Glutamatergic neuron (in vitro differentiated cells): ENCODE measurements around the gene HNRNPL. TPM values are rescaled to one million over a fixed set of nuclear protein-coding genes. Genes with fewer than 3 reads are reported as not detected.

ENCODE experiments used
- DNase-seq: peaks from one replicate; pipeline ENCODE4 v3.0.0; 2022
- H3K27ac Mint-ChIP-seq: one replicate; pipeline ENCODE4 v1.8.0; 2020; ENCODE audit warnings: mild to moderate bottlenecking, mixed read lengths, inconsistent platforms; ENCODE audit not compliant: unreplicated experiment
- H3K27me3 Mint-ChIP-seq: one replicate; pipeline ENCODE4 v1.8.0; 2020; ENCODE audit warnings: mild to moderate bottlenecking, moderate library complexity, mixed read lengths, inconsistent platforms; ENCODE audit not compliant: unreplicated experiment
- H3K36me3 Mint-ChIP-seq: one replicate; pipeline ENCODE4 v1.8.0; 2020; ENCODE audit warnings: mild to moderate bottlenecking, mixed read lengths, inconsistent platforms; ENCODE audit not compliant: unreplicated experiment
- H3K4me1 Mint-ChIP-seq: one replicate; pipeline ENCODE4 v1.8.0; 2020; ENCODE audit warnings: mild to moderate bottlenecking, low read depth, mixed read lengths, inconsistent platforms; ENCODE audit not compliant: unreplicated experiment
- H3K4me3 Mint-ChIP-seq: one replicate; pipeline ENCODE4 v1.8.0; 2020; ENCODE audit warnings: mild to moderate bottlenecking, mixed read lengths, inconsistent platforms; ENCODE audit not compliant: unreplicated experiment
- H3K9me3 Mint-ChIP-seq: one replicate; pipeline ENCODE4 v1.8.0; 2020; ENCODE audit warnings: mild to moderate bottlenecking, moderate library complexity, mixed read lengths, inconsistent platforms; ENCODE audit not compliant: unreplicated experiment
- CTCF ChIP-seq: fragments of 200-600 bp; sonication (generic); IDR thresholded peaks from one replicate; pipeline ENCODE4 v1.5.0; 2021; ENCODE audit not compliant: partially characterized antibody, unreplicated experiment
- long read RNA-seq: library from polyadenylated mRNA; unstranded; transcript quantifications from one replicate; pipeline ENCODE4 v2.0.0, GENCODE V29; 2020; ENCODE audit not compliant: unreplicated experiment
- total RNA-seq: library from RNA; stranded (reverse); fragmentation: NEBNext Ultra II Directional; extraction: Animal tissue kit (Norgen Biotek cat#: 25700); gene quantifications from one replicate; pipeline ENCODE4 v1.2.1, GENCODE V29; 2021; ENCODE audit not compliant: unreplicated experiment

Gene HNRNPL
- 371 TPM for total RNA-seq
- long read RNA-seq, partial matches to known transcripts, result 2 of 4 reads
- long read RNA-seq, other reads (novel, unspliced or antisense), result 2 of 4 reads

- H3K27ac Mint-ChIP-seq, result peak within 1 kb of the TSS; percentile 90
- peaks cover 24% of the 10 kb centered on the region for H3K9me3 Mint-ChIP-seq
- TF ChIP-seq CTCF, result peak; percentile 94
- peak within 1 kb of the TSS; percentile 95 for H3K4me3 Mint-ChIP-seq
- peaks cover 24% of the 10 kb centered on the region for H3K27me3 Mint-ChIP-seq
- DNase-seq, result peak; percentile 99
- peaks cover 12% of the 10 kb centered on the region for H3K4me1 Mint-ChIP-seq
- H3K36me3 Mint-ChIP-seq, result no peaks in the 10 kb centered on the region
Measured at GRCh38 chr19:38849860-38850435, at the start of gene HNRNPL. HNRNPL (minus strand) TSS chr19:38849986; CDS start chr19:38849966, 20 bp downstream.

GRCh38 chr19:38898788-38899446 lies 49.1 kb upstream of the HNRNPL start:
- peak overlapping the region; percentile 45 for H3K27ac Mint-ChIP-seq
- no peak for DNase-seq
- TF ChIP-seq CTCF, result no peak

GRCh38 chr19:38894968-38895367 lies 45.2 kb upstream of the HNRNPL start:
- Mint-ChIP-seq H3K27me3 (peaks cover 4% of the 10 kb centered on the region), H3K4me1 (peaks cover 12% of the 10 kb centered on the region), H3K36me3 (no peaks in the 10 kb centered on the region), H3K27ac (no peak overlapping the region), H3K9me3 (peaks cover 6% of the 10 kb centered on the region), H3K4me3 (no peak overlapping the region)
- no peak for DNase-seq
- no peak for TF ChIP-seq CTCF

More at GRCh38 chr19:38898788-38899446, 49.1 kb upstream of the HNRNPL start:
- Mint-ChIP-seq H3K4me3 (peak overlapping the region; percentile 93), H3K9me3 (peaks cover 11% of the 10 kb centered on the region), H3K4me1 (peaks cover 17% of the 10 kb centered on the region), H3K36me3 (no peaks in the 10 kb centered on the region), H3K27me3 (peaks cover 8% of the 10 kb centered on the region)

GRCh38 chr19:38893341-38893771 lies 43.6 kb upstream of the HNRNPL start:
- peaks cover 2% of the 10 kb centered on the region for H3K27me3 Mint-ChIP-seq
- H3K36me3 Mint-ChIP-seq, result no peaks in the 10 kb centered on the region
- DNase-seq, result no peak

More at GRCh38 chr19:38893341-38893771, 43.6 kb upstream of the HNRNPL start:
- Mint-ChIP-seq H3K27ac (no peak overlapping the region), H3K4me3 (no peak overlapping the region), H3K9me3 (peaks cover 2% of the 10 kb centered on the region), H3K4me1 (peaks cover 8% of the 10 kb centered on the region)
- TF ChIP-seq CTCF, result no peak
